Neural cell (in vitro differentiated cells): ENCODE results near the gene AGRN.
A peak's percentile ranks its signal among the peaks of the same experiment; 100 is the strongest.

ENCODE experiments used
- CTCF ChIP-seq: fragments of 450-650 bp; IDR thresholded peaks from 2 replicates; pipeline ENCODE4 v1.5.1; 2014; ENCODE audit warnings: antibody characterized with exemption, mild to moderate bottlenecking, moderate library complexity; ENCODE audit not compliant: poor library complexity, severe bottlenecking
- MXI1 ChIP-seq: fragments of 450-650 bp; conservative IDR thresholded peaks from 2 replicates; pipeline ENCODE4 v1.6.1; 2014; ENCODE audit warnings: antibody characterized with exemption, mild to moderate bottlenecking; ENCODE audit not compliant: poor library complexity, severe bottlenecking
- RAD21 ChIP-seq: fragments of 450-650 bp; conservative IDR thresholded peaks from 2 replicates; pipeline ENCODE4 v1.6.1; 2014; ENCODE audit warnings: antibody characterized with exemption, mild to moderate bottlenecking, moderate library complexity

GRCh38 chr1:975896-976683, 43.8 kb upstream of the AGRN start:
- TF ChIP-seq CTCF (peak; percentile 53), RAD21 (peak; percentile 43), MXI1 (no peak)
